HT-29 (cell line): ENCODE results near the gene CDK17. TPM values are rescaled to one million over a fixed set of nuclear protein-coding genes. Genes with fewer than 3 reads are reported as not detected.
"Not testable (repeated sequence)": the region's sequence is repeated elsewhere in the genome, so short reads cannot be mapped to it uniquely, and the experiment has no call there.

Source experiments
- DNase-seq: peaks from one replicate; pipeline ENCODE4 v3.0.0-alpha.2; 2015; ENCODE audit warnings: low spot score
- total RNA-seq: library from RNA; depleted of rRNA; stranded (reverse); fragments of >200 nt; shearing (Covaris generic); gene quantifications from 2 replicates; pipeline ENCODE4 v1.2.3, GENCODE V29; 2014

Gene CDK17
- total RNA-seq, 1 experiment from 2014 or later, result 9.2 TPM

DNA sequence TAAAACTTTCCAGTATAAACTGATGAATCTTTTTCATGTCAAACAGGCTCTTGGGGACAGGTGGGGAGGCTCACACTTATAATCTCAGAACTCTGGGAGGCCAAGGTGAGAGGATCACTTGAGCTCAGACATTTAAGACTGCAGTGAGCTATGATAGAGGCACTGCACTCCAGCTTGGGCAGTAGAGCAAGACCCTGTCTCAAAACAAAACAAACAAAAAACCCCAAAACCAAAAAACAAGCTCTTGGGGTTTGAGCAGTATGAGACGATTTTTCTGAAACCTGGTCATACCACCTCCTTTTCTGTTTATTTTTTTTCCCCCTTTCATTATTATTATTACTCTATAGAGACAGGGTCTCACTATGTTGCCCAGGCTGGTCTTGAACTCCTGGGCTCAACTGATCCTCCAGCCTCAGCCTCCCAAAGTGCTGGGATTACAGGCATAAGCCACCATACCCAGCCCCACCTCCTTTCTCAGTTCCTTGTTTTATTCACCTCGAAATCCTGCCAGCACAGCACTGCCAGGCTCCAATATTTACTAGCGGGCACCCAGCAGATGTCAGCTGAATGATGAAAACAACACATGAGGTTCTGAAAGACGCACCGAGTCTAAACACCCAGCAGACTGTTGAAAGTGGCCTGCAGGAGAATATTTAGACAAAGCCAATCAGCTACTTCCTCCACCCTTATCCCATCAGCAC, 19.5 kb upstream of the CDK17 start:
- no peak for DNase-seq

DNA sequence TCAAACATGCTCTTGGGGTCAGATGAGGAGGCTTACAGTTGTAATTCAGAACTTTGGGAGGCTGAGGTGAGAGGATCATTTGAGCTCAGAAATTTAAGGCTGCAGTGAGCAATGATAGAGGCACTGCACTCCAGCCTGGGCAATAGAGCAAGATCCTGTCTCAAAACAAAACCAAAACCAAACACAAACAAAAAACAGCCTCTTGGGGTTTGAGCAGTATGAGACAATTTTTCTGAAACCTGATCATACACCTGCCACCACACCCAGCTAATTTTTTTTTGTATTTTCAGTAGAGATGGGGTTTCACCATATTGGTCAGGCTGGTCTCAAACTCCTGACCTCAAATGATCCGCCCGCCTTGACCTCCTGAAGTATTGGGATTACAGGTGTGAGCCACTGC, 17.4 kb upstream of the CDK17 start:
- not testable (repeated sequence) for DNase-seq

DNA sequence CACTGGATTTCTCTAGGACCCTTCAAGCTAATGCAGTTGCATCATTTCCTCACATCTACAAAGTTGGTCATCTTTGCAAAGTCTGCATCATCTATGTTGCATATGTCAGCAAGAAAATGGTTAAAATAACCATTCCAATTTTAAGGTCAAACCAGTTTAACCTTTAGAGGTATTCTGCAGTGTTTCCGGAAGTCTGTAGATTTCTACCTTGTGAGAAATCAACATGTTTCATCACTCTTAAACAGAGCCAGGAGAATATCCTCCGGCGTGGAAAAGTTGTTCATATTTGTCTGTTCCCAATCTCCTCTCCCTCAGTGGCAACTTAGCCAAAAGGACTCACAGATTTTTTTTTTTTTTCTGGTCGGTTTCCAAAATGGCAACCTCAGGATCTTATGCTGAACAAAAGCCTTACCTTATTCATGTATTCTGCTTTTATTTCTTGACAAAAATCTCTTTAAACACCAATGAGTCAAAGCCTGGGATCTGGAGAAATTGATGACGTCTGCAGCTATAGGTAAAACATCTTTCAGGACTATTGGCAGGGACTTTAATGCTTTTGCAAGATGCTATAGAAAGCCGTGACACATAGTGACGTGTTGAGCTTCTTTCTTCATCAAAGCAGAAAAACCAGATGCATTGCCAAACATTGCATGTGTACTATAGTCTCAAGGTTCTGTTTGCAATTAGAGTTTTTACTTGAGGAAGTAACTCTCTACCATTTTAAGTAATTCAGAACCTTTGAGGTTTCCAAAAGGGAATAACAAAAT, 16.0 kb upstream of the CDK17 start:
- peak; percentile 28 for DNase-seq

DNA sequence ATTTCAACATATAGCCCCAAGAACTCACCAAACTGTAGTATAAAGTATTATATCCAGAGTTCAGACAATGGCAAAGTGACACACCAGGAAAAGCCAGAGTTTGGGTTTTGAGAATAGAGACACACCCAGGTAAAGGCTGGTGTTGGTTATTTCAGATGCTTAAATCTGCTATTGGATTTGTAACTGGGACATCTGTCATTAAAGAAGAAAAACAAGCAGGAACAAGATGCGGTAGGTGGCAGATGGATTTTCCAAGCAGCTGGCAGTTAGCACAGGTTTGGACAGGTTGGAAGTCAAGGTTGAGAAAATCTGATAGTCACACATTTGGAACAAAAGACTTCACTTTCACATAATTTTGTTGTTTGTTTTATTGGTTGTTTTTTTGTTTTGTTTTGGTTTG, 14.4 kb upstream of the CDK17 start:
- no peak for DNase-seq

DNA sequence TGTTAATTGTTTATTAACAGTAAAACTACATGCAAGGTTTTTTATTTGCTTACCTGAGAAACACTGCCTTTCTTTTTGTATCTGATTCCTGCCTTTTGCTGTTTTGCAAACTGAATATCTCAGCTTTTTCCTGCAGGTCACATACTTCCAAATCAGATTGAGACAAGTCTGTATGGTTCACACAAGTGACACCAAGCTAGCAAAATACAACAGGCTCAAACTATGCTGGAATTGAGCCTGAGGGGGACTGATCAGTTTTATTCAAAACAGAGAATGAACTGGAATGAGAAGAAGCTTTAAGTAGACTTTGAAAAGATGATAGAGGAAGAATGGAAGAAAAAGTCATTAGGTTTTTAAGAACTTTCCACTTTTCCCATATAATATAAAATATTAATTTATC, 12.2 kb upstream of the CDK17 start:
- DNase-seq, result no peak

DNA sequence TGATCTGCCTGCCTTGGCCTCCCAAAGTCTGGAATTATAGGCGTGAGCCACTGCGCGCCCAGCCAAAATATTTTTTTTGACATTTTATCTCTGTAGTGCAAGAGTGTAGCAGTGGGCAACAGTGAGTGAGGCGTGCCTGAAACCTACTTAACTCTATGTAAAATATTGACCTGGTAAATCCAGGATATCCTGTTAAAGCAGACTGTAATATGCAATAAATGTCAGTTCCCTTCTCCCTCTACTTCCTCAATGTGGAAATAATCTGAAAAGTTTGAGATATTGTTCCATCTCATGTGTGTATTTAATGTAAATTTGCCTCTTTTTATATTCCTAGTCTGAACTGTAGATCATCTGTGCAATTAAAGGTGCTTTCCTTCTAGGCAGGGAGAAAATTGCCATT, 9.5 kb upstream of the CDK17 start:
- no peak for DNase-seq

DNA sequence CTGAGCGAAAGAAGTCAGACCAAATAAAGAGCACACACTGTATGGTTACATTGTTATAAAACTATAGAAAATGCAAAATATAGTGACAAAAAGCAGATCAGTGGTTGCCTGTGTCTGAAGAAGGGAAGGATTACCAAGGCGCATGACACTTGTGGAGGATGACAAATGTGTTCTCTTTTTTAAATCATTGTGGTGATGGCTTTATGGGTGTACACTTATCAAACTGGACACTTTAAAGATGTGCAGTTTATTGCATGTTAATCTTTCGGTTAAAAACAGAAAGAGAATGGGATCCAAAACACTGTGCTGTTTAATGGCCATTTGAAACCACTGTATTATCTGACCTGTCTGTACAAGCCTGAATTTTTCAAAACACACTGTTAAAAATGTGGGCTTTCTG, 8.8 kb upstream of the CDK17 start:
- DNase-seq, result no peak

DNA sequence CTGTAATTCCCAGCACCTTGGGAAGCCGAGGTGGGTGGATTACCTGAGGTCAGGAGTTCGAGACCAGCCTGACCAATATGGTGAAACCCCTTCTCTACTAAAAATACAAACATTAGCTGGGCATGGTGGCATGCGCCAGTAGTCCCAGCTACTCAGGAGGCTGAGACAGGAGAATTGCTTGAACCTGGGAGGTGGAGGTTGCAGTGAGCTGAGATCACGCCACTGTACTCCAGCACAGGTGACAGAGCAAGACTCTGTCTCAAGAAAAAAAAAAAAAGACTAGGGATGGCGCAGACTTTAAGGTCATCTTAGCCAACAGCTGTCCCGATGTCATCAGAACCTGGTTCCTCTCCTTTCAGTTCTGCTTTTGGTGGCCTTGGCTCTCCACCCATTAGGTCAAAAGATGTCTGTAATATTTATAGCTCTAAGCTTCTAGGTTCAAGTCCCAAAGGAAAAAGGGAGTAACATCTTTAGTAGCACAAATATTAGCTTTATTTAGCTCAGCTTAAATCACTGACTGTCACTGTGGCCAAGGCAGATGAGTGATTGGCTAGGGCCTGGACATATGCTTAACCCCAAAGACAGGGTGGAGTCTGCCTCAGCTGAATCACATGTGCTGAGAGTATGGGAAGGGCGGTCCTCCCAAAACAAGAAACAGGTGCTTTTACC, 7.3 kb upstream of the CDK17 start:
- DNase-seq, result not testable (repeated sequence)

DNA sequence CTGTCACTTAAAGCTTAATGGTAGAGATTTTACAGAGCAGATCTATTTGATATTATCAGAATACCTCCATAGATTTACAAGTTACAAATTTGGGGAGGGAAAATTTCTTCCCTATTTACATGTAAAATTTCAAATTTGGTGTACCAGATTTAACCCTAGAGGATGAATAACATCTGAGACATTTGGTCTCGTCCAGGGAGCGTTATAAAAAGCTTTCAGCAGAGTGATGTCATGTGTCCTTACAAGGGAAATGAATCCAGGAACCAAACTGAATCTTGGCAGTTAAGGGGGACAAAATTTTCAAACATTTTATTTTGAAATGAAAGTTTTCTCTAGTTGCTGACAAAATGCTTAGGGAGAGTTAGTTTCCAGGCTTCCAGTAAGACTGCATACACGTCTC, 4.5 kb upstream of the CDK17 start:
- DNase-seq, result no peak

DNA sequence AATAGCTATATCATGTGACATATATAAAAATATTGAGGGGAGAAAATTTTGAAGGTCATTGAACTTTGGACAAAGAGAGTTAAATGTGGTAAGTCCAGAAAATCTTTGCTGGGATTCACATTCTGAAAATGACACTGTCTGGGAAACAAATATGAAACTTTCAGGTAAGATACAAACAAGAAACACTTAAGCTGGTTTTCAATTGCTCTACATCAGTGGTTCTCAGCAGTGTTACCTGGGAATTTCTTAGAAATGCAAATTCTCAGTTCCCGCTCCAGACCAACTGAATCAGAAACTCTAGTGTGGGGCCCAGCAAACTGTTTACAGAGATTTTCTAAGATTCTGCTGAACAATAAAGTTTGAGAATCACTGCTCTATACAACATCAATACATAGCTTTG, 3.6 kb upstream of the CDK17 start:
- no peak for DNase-seq

DNA sequence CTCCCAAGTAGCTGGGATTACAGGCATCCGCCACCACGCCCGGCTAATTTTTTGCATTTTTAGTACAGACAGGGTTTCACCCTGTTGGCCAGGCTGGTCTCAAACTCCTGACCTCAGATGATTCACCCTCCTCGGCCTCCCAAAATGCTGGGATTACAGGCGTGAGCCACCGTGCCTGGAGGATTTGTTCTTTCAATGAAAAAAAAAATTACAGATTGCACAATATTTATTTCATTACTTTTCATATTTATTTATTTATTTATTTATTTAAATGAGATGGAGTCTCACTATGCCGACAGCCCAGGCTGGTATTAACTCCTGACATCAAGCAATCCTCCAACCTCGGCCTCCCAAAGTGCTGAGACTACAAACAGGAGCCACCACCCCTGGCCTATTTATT, 2.3 kb upstream of the CDK17 start:
- DNase-seq, result not testable (repeated sequence)

DNA sequence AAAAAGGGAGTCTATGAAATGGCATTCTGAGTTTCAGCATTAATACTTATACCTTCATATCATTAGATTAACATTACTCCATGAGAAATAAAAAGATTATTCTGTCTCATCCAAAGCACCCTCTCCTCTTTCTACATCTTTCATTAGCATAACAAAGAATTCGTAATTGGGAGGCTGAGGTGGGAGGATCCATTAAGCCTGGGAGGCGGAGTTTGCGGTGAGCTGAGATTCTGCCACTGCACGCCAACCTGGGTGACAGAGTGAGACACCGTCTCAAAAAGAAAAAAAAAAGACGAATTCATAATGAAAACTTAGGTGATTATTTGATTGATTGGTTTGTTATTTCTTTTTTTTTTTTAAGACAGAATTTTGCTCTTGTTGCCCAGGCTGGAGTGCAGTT, 1.8 kb upstream of the CDK17 start:
- no peak for DNase-seq

DNA sequence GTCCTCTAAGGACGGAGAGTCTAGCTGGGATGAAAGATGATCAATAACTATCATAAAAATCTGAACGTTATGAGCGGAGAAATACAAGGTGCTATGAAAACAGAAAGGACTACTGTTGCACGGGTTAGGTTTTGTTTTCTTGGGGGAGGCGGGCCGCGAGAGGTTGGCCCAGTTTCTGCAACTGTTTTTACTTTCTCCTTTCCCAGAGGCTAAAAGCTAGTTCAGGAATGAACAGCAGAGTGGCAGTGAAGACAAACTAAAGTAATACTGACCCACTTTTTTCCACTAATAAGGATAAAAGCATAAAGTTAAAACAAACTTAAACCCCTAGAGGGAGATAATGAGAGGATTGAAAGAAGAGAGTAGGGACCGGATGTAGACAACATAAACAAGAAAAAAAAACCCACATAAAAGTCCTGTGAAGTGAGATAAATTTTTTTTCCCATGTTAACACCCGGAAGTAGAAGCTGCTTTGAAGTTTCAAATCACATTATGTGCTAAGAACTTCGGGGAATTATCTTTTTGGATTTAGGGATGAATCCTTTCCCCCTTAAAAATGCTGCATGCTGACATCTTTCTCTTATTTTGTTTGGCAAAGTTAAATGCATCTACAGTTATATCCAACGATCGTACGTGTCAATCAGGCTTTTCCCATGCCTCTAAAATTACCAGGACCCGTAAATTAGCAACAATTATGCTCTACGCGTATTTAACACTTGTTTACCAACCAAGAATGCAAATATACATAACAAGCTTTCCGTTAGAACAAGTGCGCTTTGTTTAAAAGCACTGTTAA, 1.0 kb upstream of the CDK17 start:
- DNase-seq, result peak; percentile 72

DNA sequence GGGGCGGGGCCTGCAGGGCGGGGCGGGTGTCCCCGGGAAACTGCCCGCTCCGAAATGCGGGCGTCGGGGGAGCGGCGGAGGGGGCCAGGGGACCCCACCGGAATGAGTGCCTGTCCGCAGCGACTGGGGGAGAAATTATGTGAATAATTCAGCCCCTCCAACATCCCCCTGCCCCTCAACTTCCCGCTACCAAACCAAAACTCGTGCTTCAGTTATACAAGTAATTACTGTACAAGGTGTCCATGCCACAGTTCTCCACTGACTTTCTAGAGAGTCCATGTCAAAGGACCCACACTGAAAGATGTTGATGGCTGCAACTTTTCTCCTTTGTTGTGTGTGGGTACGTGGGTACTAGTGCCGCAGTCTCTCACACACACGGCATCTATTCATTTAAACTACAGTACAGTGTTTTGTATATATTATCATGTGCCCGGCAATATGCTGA, 414 bp upstream of the CDK17 start:
- DNase-seq, result no peak

DNA sequence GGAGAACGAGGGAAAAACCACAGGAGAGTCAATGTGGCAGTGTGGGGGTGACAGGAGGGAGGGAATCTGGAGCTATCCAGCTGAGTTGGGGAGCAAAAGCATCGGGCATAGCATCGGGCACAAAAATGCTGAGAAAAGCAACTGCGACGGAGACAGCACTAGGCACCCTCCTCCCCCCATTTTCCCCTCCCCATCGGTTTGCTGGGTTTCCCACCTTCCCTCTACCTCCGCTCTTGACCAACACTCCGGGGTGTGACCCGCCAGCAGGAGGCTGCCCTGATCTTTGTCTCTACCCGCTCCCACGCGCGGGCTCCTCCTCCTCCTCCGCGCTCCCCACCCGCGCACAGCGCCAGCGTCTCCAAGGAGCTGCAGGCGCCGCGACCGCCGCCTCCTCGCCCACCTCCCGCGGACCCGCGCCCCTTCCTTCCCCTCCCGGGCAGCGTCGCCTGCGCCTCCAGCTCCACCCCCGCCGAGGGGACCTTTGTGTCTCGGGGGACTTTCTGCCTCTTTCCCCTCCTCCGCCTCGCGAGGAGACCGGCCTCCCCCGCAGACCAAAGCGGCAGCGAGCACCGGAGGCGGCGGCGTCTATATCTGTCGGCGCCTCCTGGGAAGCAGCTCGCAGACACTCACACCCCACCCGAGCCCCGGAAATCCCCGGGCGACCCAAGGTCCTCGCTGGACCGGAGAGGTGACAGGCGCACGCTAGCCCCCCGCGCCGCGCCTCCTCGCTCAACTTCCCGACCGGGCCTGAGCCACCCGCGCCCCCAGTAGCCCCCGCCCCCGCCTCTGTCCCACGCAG, 920 bp downstream of the CDK17 start:
- DNase-seq, result peak; percentile 57

DNA sequence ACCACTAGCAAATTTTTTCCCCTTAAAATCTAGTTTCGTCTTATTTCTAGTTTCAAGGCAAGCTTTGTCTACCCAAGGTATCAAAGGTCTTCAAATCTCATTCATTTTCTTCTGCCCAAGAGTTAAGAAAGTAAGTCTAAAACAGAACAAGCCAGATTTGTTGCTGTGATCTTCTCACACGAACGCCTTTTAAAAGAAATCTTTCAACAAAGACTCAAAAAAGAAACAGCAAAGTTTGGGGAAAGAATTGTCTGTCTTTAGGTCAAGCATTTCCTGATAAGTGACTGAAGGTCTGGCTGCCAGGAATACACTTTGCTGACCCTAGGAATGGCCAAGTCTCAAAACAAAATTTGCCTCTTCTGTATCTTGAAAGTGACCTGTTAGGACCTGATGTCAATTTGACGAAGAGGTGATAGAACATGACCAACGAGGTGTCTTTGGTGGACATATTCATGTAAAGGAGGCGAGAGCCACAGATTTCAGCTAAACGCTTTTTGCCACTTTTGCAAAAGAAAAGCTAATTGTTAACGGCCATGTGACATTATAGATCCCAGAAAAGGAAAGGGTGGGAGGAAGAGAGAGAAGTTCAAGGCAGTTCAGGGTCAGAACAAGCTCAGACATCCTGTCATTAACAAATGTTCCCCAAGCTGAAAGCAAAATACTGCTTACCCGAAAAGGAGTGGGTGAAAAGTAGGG, 1.7 kb downstream of the CDK17 start:
- DNase-seq, result peak; percentile 24

DNA sequence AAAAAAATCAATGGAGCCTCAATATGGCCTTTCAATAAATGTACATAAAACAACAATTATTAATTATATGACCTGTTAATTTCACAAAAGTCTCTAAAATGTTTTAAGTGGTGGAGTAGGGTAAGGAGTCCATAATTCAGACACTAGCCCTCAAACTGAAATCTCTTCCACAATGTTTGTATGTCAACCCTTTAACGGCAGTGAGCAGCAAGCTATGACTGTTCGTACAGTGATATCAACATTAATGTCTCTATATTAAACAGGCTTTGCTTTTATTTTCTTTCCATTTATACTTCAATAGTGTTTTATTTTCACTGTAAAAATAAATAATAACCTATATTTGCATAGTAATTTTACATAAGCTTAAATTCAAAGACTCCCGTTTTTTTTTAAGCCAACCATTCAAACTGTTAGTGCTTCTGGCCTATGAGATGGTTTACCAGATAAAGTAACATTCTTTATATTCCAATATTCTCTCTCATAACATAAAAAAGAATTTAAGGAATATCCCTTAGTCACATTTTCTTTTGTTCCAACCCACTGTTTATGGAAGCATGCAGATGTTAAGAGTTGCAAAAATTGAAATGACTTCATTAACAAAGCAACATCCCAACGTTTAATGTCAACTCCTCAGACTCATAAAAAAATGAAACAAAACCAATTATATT, 2.3 kb downstream of the CDK17 start:
- no peak for DNase-seq

DNA sequence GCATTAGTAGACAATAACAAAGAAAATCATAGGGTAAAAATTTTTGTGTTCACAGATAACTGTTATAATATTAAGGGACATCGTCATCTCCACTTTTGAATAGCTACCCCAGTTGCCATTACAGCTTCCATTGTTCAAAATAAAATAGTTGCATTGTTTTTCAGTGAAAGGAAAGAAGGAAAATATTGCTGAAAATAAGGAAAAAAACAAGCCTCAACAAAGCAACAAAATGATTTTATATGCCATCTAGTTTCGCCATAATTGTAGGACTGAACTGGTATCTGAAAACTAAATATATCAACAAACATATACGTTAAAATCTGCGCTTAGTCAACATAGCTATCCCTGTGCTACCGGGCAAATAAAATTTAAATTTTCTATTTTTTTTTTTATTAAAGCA, 3.3 kb downstream of the CDK17 start:
- DNase-seq, result no peak

DNA sequence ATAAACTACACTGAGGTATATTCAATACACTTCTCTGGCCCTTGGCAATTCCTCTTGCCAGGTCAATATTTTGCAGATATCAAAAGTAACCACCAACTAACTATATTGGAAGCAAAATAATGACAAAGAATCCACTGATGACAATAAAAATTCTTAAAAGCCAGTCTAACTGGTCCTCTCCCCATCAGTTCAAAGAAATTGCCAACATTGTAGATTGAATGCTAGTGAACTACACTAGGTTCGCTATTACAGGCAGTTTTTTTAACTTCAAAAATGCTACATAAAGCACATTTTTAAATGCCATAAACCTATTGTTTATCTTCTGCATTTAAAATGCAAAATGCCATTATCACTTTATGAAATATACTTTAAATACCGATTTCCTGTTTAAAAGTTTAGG, 4.0 kb downstream of the CDK17 start:
- DNase-seq, result no peak

DNA sequence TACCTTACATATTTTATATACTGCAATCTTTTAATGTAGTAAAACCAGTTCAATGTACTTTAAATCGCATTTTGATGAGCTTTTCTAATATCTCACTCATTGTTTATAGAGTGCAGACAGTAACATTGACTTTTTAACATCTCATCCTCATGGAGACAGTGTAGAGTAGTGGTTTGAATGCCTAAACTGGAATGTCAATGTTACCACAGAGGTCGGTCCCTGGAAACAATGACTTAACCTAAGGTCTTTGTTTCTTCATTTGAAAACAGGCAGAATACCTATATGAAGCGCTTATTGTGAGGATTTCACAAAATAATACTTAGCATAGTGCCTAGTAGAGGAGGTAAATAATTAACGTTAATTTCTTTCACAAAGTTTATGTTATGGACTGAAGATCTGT, 5.0 kb downstream of the CDK17 start:
- no peak for DNase-seq
